HCT116 (cell line): Measurements from ENCODE around the gene ADGRB3.

Experiments
- CEBPB ChIP-seq: IDR thresholded peaks from 2 replicates; pipeline ENCODE4 v1.6.1; 2012; ENCODE audit warnings: low read depth
- EZH2phosphoT487 ChIP-seq: fragments of 200-600 bp; IDR thresholded peaks from 2 replicates; pipeline ENCODE4 v1.6.1; 2018; ENCODE audit warnings: antibody characterized with exemption, borderline replicate concordance
- POLR2A ChIP-seq: IDR thresholded peaks from 2 replicates; pipeline ENCODE4 v1.7.0; 2011; ENCODE audit warnings: borderline replicate concordance; ENCODE audit not compliant: insufficient read depth, insufficient read length; ENCODE audit errors: extremely low read depth
- TF ChIP-seq, protein P1 (sequence below): IDR thresholded peaks from 2 replicates; pipeline ENCODE4 v1.6.1; 2012
- TF ChIP-seq, protein P2 (sequence below), 3 experiments: fragments of 200-600 bp in 1 of 3; sonication (generic) in 1 of 3; IDR thresholded peaks in 2 of 3; conservative IDR thresholded peaks in 1 of 3; 2 replicates each; pipeline ENCODE4 v1.5.1; 2012 to 2017; ENCODE audit warnings: low read depth in 2 of 3, low read length in 2 of 3, antibody characterized with exemption in 1 of 3, borderline replicate concordance in 1 of 3, control low read depth in 1 of 3, mild to moderate bottlenecking in 1 of 3, mixed read lengths in 1 of 3, mixed run types in 1 of 3, moderate library complexity in 1 of 3; ENCODE audit not compliant: insufficient read depth in 1 of 3

DNA sequence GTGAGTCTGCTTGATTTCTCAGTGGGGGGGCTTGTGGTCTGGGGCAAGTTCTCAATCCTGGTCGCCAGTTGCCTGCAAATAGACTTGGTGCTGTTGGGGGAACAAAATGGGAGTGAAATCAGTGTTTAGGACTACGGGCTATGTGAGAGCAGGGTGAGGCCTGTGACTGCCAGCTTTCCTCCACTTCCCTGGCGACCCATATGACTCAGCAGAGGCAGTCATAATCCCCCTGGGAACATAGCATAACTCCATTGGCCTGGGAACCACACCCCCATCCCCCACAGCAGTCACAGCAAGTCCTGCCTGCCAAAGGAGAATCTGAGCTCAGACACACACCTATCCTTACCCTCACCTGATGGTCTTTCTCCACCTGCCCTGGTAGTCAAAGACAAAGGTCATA is 773.8 kb downstream of the ADGRB3 start:
- TF ChIP-seq, protein P1, sequence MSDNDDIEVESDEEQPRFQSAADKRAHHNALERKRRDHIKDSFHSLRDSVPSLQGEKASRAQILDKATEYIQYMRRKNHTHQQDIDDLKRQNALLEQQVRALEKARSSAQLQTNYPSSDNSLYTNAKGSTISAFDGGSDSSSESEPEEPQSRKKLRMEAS: no peak
- TF ChIP-seq, protein P2, sequence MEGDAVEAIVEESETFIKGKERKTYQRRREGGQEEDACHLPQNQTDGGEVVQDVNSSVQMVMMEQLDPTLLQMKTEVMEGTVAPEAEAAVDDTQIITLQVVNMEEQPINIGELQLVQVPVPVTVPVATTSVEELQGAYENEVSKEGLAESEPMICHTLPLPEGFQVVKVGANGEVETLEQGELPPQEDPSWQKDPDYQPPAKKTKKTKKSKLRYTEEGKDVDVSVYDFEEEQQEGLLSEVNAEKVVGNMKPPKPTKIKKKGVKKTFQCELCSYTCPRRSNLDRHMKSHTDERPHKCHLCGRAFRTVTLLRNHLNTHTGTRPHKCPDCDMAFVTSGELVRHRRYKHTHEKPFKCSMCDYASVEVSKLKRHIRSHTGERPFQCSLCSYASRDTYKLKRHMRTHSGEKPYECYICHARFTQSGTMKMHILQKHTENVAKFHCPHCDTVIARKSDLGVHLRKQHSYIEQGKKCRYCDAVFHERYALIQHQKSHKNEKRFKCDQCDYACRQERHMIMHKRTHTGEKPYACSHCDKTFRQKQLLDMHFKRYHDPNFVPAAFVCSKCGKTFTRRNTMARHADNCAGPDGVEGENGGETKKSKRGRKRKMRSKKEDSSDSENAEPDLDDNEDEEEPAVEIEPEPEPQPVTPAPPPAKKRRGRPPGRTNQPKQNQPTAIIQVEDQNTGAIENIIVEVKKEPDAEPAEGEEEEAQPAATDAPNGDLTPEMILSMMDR (IDR thresholded peaks at IDR 0.05 in 2 of 3, conservative IDR thresholded peaks at IDR 0.05 in 1 of 3; ENCODE audit: borderline replicate concordance in 1 of 3, insufficient read depth in 1 of 3, low read depth in 2 of 3, low read length in 2 of 3): no peak
- TF ChIP-seq POLR2A (no peak), CEBPB (no peak), EZH2phosphoT487 (no peak)
